ENCODE results near the gene WDR33. TPM values are rescaled to one million over a fixed set of nuclear protein-coding genes. Genes with fewer than 3 reads are reported as not detected.

The WDR33 gene
- total and polyA plus RNA-seq, 2 experiments from 2014 or later = 16.9 to 43.8 TPM

DNA sequence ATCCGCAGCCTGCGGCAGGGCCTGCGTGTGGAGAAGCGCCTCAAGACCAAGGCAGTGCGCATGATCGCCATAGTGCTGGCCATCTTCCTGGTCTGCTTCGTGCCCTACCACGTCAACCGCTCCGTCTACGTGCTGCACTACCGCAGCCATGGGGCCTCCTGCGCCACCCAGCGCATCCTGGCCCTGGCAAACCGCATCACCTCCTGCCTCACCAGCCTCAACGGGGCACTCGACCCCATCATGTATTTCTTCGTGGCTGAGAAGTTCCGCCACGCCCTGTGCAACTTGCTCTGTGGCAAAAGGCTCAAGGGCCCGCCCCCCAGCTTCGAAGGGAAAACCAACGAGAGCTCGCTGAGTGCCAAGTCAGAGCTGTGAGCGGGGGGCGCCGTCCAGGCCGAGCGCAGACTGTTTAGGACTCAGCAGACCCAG is 159.6 kb downstream of the WDR33 start:
- TF ChIP-seq EZH2 (IDR thresholded peaks at IDR 0.05; ENCODE audit: insufficient read depth, poor library complexity, severe bottlenecking) (no peak), EZH2phosphoT487 (IDR thresholded peaks at IDR 0.05; ENCODE audit: insufficient read depth, low read depth) (no peak)
- no peak overlapping the region for H3K4me2 ChIP-seq (ENCODE audit: unreplicated experiment)
- no peak overlapping the region for H3K4me3 ChIP-seq
- H3K79me2 ChIP-seq (ENCODE audit: insufficient read depth) = no peaks in the 10 kb centered on the region
- H3K27ac ChIP-seq = no peak overlapping the region
- H3K36me3 ChIP-seq (ENCODE audit: low read depth) = no peaks in the 10 kb centered on the region
- no peaks in the 10 kb centered on the region for H3K27me3 ChIP-seq (replicated peaks; ENCODE audit: insufficient read depth)
- no peaks in the 10 kb centered on the region for H4K20me1 ChIP-seq (ENCODE audit: insufficient read depth)
- H3F3A ChIP-seq (ENCODE audit: insufficient read depth) = no peaks in the 10 kb centered on the region
- peaks cover 7% of the 10 kb centered on the region for H3K4me1 ChIP-seq (ENCODE audit: insufficient read depth)
- in situ Hi-C loops (cut with MboI) = no loop called here
- no peak for DNase-seq
- H3K9me2 ChIP-seq (ENCODE audit: insufficient read depth) = no peaks in the 10 kb centered on the region
- H3K9ac ChIP-seq = no peak overlapping the region
- no peak overlapping the region for H2AFZ ChIP-seq
- 92 to 93% methylated on average over 28 of the region's 29 CpGs for WGBS, 2 experiments (ENCODE audit: low coverage in 1 of 2, low lambda C conversion rate in 2 of 2, missing lambda C conversion rate in 2 of 2)
- H3K9me3 ChIP-seq (ENCODE audit: low read depth) = no peaks in the 10 kb centered on the region

Small RNA genes lying within 50 kb of the gene (small RNA-seq; reads per million reads assigned to genes)
- gene RF00017 (ENCODE audit: low read depth, low replicate concordance) (not detected), gene RF00019 (ENCODE audit: low read depth, low replicate concordance) (not detected), gene RNU6-395P (ENCODE audit: low read depth, low replicate concordance) (not detected), gene RNY4P7 (ENCODE audit: low read depth, low replicate concordance) (1.3 reads per million, percentile 53 among the genes with 10 or more reads in this experiment)

Other genes with a start within 250 kb of the WDR33 start
- not detected in 2 replicates for gene GPR17, start 165.0 kb downstream of the WDR33 start, total RNA-seq (2014; rRNA removed; shearing (Covaris generic))
- gene GPR17, start 165.0 kb downstream of the WDR33 start, polyA plus RNA-seq (2016; fragmentation: Nextera tagmentation; extraction: Ambion mirVana) = 0.11 TPM in 1 of 2 replicates, not detected in the other
- gene LIMS2, start 135.6 kb downstream of the WDR33 start, total RNA-seq (2014; rRNA removed; shearing (Covaris generic)) = 3.8 and 7.2 TPM in 2 replicates
- gene LIMS2, start 135.6 kb downstream of the WDR33 start, polyA plus RNA-seq (2016; fragmentation: Nextera tagmentation; extraction: Ambion mirVana) = 30.4 and 33.7 TPM in 2 replicates
- 5.7 and 9.4 TPM in 2 replicates for gene SFT2D3, start 109.7 kb downstream of the WDR33 start, total RNA-seq (2014; rRNA removed; shearing (Covaris generic))
- gene SFT2D3, start 109.7 kb downstream of the WDR33 start, polyA plus RNA-seq (2016; fragmentation: Nextera tagmentation; extraction: Ambion mirVana) = not detected in 2 replicates
- gene POLR2D, start 47.0 kb upstream of the WDR33 start, total RNA-seq (2014; rRNA removed; shearing (Covaris generic)) = 12.8 and 17.2 TPM in 2 replicates
- 36.0 and 41.7 TPM in 2 replicates for gene POLR2D, start 47.0 kb upstream of the WDR33 start, polyA plus RNA-seq (2016; fragmentation: Nextera tagmentation; extraction: Ambion mirVana)
- gene AMMECR1L, start 74.8 kb upstream of the WDR33 start, total RNA-seq (2014; rRNA removed; shearing (Covaris generic)) = 19.0 and 20.9 TPM in 2 replicates
- 13.2 TPM in 2 replicates for gene AMMECR1L, start 74.8 kb upstream of the WDR33 start, polyA plus RNA-seq (2016; fragmentation: Nextera tagmentation; extraction: Ambion mirVana)
- 5.5 and 9.7 TPM in 2 replicates for gene SAP130, start 216.9 kb upstream of the WDR33 start, total RNA-seq (2014; rRNA removed; shearing (Covaris generic))
- 8.6 and 8.7 TPM in 2 replicates for gene SAP130, start 216.9 kb upstream of the WDR33 start, polyA plus RNA-seq (2016; fragmentation: Nextera tagmentation; extraction: Ambion mirVana)

All from GM23248 (cell line).